GM12878 (cell line): ENCODE data around the gene SFT2D1. TPM values are rescaled to one million over a fixed set of nuclear protein-coding genes. Genes with fewer than 3 reads are reported as not detected.

Experiments used
- GABPA ChIP-seq: IDR thresholded peaks from 2 replicates; pipeline ENCODE4 v1.6.1; 2014; ENCODE audit warnings: antibody characterized with exemption, low read depth, mild to moderate bottlenecking, inconsistent platforms
- IKZF2 ChIP-seq, 2 experiments: fragments of 450-650 bp; IDR thresholded peaks; 2 replicates each; pipeline ENCODE4 v1.6.1; 2017; ENCODE audit warnings: mild to moderate bottlenecking in 2 of 2, moderate library complexity in 2 of 2
- REST ChIP-seq: IDR thresholded peaks from 2 replicates; pipeline ENCODE4 v1.6.1; 2012; ENCODE audit warnings: mild to moderate bottlenecking, low read depth, low read length
- ZBTB4 ChIP-seq: fragments of 450-650 bp; formaldehyde crosslinking; IDR thresholded peaks from 2 replicates; pipeline ENCODE4 v1.4.0; 2022; ENCODE audit warnings: mild to moderate bottlenecking, moderate library complexity
- polyA plus RNA-seq, 11 experiments: library from polyadenylated mRNA; depleted of rRNA in 4 of 11; unstranded in 6 of 11; stranded (reverse) in 5 of 11; fragments of >200 nt; fragmentation: Nextera tagmentation in 4 of 11; fragmentation: Illumina TruSeq in 1 of 11; extraction: Ambion mirVana in 4 of 11; extraction: Trizol in 1 of 11; gene quantifications; 1 replicate in 1 of 11; 2 replicates in 10 of 11; pipeline versions ENCODE4 v1.2.1 to v1.2.3, GENCODE V29; 2011 to 2016; ENCODE audit warnings: inconsistent platforms in 2 of 11, missing spikeins in 2 of 11, low read depth in 1 of 11
- total RNA-seq, 4 experiments: library from RNA; depleted of rRNA in 3 of 4; stranded (reverse); fragments of >200 nt in 3 of 4; fragmentation: Illumina TruSeq in 1 of 4; extraction: Trizol in 1 of 4; gene quantifications; 2 replicates each; pipeline versions ENCODE4 v1.2.1 to v1.2.3, GENCODE V29; 2013 to 2021
- TF ChIP-seq, protein P1 (sequence below): IDR thresholded peaks from 2 replicates; pipeline ENCODE4 v1.6.1; 2012; ENCODE audit warnings: low read depth, low read length, improper control_type of control experiment
- TF ChIP-seq, protein P2 (sequence below): fragments of 450-650 bp; IDR thresholded peaks from 2 replicates; pipeline ENCODE4 v1.6.1; 2017; ENCODE audit warnings: borderline replicate concordance
- TF ChIP-seq, protein P3 (sequence below): fragments of 150-350 bp; IDR thresholded peaks from 2 replicates; pipeline ENCODE4 v1.6.1; 2014; ENCODE audit warnings: mild to moderate bottlenecking, low read depth, low read length

SFT2D1 gene
- total and polyA plus RNA-seq, 10 of the 15 experiments (the other 5 are each of a cell fraction or from before 2014, with no cell fraction given) = 69.5 to 281 (median 124) TPM

GRCh38 chr6:166310634-166311033 lies 31.7 kb downstream of the SFT2D1 start (continued):
- no peak for TF ChIP-seq ZBTB4 (CRISPR knock-in tag)
- TF ChIP-seq, protein P1, sequence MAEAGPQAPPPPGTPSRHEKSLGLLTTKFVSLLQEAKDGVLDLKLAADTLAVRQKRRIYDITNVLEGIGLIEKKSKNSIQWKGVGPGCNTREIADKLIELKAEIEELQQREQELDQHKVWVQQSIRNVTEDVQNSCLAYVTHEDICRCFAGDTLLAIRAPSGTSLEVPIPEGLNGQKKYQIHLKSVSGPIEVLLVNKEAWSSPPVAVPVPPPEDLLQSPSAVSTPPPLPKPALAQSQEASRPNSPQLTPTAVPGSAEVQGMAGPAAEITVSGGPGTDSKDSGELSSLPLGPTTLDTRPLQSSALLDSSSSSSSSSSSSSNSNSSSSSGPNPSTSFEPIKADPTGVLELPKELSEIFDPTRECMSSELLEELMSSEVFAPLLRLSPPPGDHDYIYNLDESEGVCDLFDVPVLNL = no peak
- no peak for TF ChIP-seq REST
- TF ChIP-seq, protein P2, sequence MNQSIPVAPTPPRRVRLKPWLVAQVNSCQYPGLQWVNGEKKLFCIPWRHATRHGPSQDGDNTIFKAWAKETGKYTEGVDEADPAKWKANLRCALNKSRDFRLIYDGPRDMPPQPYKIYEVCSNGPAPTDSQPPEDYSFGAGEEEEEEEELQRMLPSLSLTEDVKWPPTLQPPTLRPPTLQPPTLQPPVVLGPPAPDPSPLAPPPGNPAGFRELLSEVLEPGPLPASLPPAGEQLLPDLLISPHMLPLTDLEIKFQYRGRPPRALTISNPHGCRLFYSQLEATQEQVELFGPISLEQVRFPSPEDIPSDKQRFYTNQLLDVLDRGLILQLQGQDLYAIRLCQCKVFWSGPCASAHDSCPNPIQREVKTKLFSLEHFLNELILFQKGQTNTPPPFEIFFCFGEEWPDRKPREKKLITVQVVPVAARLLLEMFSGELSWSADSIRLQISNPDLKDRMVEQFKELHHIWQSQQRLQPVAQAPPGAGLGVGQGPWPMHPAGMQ = no peak
- no peak for TF ChIP-seq IKZF2 (IDR thresholded peaks at IDR 0.05)
- no peak for TF ChIP-seq GABPA
- TF ChIP-seq, protein P3, sequence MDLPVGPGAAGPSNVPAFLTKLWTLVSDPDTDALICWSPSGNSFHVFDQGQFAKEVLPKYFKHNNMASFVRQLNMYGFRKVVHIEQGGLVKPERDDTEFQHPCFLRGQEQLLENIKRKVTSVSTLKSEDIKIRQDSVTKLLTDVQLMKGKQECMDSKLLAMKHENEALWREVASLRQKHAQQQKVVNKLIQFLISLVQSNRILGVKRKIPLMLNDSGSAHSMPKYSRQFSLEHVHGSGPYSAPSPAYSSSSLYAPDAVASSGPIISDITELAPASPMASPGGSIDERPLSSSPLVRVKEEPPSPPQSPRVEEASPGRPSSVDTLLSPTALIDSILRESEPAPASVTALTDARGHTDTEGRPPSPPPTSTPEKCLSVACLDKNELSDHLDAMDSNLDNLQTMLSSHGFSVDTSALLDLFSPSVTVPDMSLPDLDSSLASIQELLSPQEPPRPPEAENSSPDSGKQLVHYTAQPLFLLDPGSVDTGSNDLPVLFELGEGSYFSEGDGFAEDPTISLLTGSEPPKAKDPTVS = no peak
